Measurements from ENCODE around the gene CHORDC1. TPM values are rescaled to one million over a fixed set of nuclear protein-coding genes. Genes with fewer than 3 reads are reported as not detected.

Gene CHORDC1
- total and polyA plus RNA-seq, 2 of the 8 experiments (the other 6 are each of a cell fraction or from before 2014, with no cell fraction given): 28.9 to 97.1 TPM

DNA sequence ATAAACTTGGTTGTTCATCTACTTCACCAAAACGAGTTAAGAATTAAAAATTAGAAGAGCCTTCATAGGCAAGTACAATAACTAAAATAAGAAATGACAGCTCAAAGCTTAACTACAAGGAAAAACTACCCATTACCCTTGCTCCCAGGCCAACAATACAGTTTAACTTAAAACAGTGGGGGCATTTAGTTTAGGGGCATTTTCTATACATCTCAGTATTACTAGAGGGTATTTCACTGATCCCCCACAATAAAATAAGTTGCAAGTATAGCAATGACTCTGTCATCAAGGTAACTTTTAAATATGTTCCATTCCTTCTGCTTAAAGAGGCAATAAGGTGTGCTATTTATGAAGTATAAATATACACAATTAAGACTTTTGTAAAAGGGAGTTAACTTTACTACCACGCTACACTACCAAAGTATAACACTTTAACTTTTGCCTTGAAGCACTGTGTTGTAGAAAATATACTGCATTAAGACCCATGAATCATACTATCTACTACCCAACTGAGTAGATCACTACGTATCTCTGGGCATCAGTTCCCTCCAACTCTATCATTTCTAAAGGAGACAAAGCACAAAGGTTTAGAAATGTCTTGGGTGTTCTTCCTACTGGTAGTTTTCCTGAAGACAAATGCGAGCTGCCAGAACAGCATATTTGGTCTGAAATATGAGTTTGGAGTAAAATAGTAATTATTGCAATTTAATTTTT is 29.8 kb downstream of the CHORDC1 start:
- no peaks in the 10 kb centered on the region for H3K27me3 ChIP-seq (replicated peaks in 1 of 4; ENCODE audit: control insufficient read depth in 3 of 4, extremely low read depth in 1 of 4, insufficient read depth in 3 of 4, low read length in 3 of 4)
- no peak overlapping the region for H4K5ac ChIP-seq (ENCODE audit: insufficient read length, low read depth, low read length)
- H2AFZ ChIP-seq (ENCODE audit: low read length): no peak overlapping the region
- no peak overlapping the region for H3K27ac ChIP-seq (ENCODE audit: low read depth, low read length)
- DNase-seq (ENCODE audit: low read depth in 1 of 2, low spot score in 2 of 2) (no peak), FAIRE-seq (no peak)
- H2AK5ac ChIP-seq (ENCODE audit: low read depth, low read length): no peak overlapping the region
- H3K4me3 ChIP-seq (ENCODE audit: extremely low read depth in 1 of 4, insufficient read depth in 2 of 4, low read depth in 3 of 4, low read length in 4 of 4): no peak overlapping the region
- no peak overlapping the region for H3K4me2 ChIP-seq (ENCODE audit: insufficient read depth in 1 of 2, low read depth in 2 of 2, low read length in 2 of 2)
- no peak overlapping the region for H4K8ac ChIP-seq (ENCODE audit: extremely low read depth, insufficient read depth, low read length)
- H3K14ac ChIP-seq (ENCODE audit: insufficient read length): no peak overlapping the region
- no peak overlapping the region for H2BK20ac ChIP-seq (ENCODE audit: low read length)
- H3K23ac ChIP-seq (ENCODE audit: insufficient read length): no peak overlapping the region
- no peak overlapping the region for H3K18ac ChIP-seq (ENCODE audit: extremely low read depth, low read length)
- H2BK12ac ChIP-seq (ENCODE audit: low read depth, low read length): no peak overlapping the region
- 88% methylated on average over 4 of the region's 4 CpGs; no CpG with 5 or more reads in 1 of the 2 experiments for WGBS, 2 experiments (ENCODE audit: extremely low coverage in 1 of 2, insufficient coverage in 1 of 2, insufficient read length in 1 of 2, insufficient replicate concordance in 2 of 2, low coverage in 1 of 2, low lambda C conversion rate in 2 of 2, missing lambda C conversion rate in 1 of 2)
- H3K9ac ChIP-seq (replicated peaks in 1 of 4; ENCODE audit: extremely low read depth in 1 of 4, low read depth in 3 of 4, low read length in 3 of 4): no peak overlapping the region
- no peaks in the 10 kb centered on the region for H3K4me1 ChIP-seq (replicated peaks in 1 of 4; ENCODE audit: control insufficient read depth in 3 of 4, insufficient read depth in 4 of 4, low read length in 3 of 4)
- H3K23me2 ChIP-seq (ENCODE audit: low read depth, low read length): no peaks in the 10 kb centered on the region
- no peaks in the 10 kb centered on the region for H3K79me1 ChIP-seq (ENCODE audit: low read depth, low read length)
- CTCF ChIA-PET (ENCODE audit: partially characterized antibody): interaction anchor here (0.6 to 0.9 kb wide), 2 partner anchors 12 to 1465 kb away, joined by 3 to 5 read pairs; no protein-coding TSS in a partner anchor
- no peak overlapping the region for H4K91ac ChIP-seq (replicated peaks; ENCODE audit: insufficient read length, low read length)
- no peaks in the 10 kb centered on the region for H3K9me3 ChIP-seq (ENCODE audit: insufficient read depth in 2 of 2, low read depth in 1 of 2, low read length in 1 of 2)
- H3K36me3 ChIP-seq (ENCODE audit: control insufficient read depth in 2 of 4, insufficient read depth in 4 of 4, low read length in 3 of 4): peaks cover 0 to under 1% (median 0%) of the 10 kb centered on the region in 4 experiments; a peak in 3 of 8 replicates
- H4K20me1 ChIP-seq (replicated peaks in 1 of 2; ENCODE audit: control insufficient read depth in 1 of 2, insufficient read depth in 2 of 2, low read length in 2 of 2): no peaks in the 10 kb centered on the region
- POLR2A ChIA-PET (ENCODE audit: partially characterized antibody): no interaction called here
- no peak overlapping the region for H3K56ac ChIP-seq (replicated peaks; ENCODE audit: insufficient read length, low read depth, low read length)
- H3K4ac ChIP-seq (replicated peaks; ENCODE audit: insufficient read length, low read depth, low read length): no peak overlapping the region
- H2BK120ac ChIP-seq (replicated peaks; ENCODE audit: low read depth, low read length): no peak overlapping the region
- no peak overlapping the region for H2BK15ac ChIP-seq (ENCODE audit: low read length)
- no peaks in the 10 kb centered on the region for H3K79me2 ChIP-seq (ENCODE audit: control insufficient read depth in 1 of 2, insufficient read depth in 2 of 2, low read length in 2 of 2)
- H2BK5ac ChIP-seq (ENCODE audit: low read depth, low read length): no peak overlapping the region
- TF ChIP-seq ZNF274 (IDR thresholded peaks at IDR 0.05; ENCODE audit: borderline replicate concordance, extremely low read depth, low read length): no peak
- TF ChIP-seq, protein P1, sequence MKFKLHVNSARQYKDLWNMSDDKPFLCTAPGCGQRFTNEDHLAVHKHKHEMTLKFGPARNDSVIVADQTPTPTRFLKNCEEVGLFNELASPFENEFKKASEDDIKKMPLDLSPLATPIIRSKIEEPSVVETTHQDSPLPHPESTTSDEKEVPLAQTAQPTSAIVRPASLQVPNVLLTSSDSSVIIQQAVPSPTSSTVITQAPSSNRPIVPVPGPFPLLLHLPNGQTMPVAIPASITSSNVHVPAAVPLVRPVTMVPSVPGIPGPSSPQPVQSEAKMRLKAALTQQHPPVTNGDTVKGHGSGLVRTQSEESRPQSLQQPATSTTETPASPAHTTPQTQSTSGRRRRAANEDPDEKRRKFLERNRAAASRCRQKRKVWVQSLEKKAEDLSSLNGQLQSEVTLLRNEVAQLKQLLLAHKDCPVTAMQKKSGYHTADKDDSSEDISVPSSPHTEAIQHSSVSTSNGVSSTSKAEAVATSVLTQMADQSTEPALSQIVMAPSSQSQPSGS (IDR thresholded peaks at IDR 0.05; ENCODE audit: low read length): no peak
- no peak for TF ChIP-seq RFX5 (IDR thresholded peaks at IDR 0.05; ENCODE audit: borderline replicate concordance, low read depth, low read length)
- no peak for TF ChIP-seq TEAD4 (IDR thresholded peaks at IDR 0.05; ENCODE audit: low read depth, low read length)
